ENCODE measurements around the gene PLEKHG4B. TPM values are rescaled to one million over a fixed set of nuclear protein-coding genes. Genes with fewer than 3 reads are reported as not detected.

Gene PLEKHG4B
- total RNA-seq, 1 experiment from 2014 or later, result 0.02 TPM

DNA sequence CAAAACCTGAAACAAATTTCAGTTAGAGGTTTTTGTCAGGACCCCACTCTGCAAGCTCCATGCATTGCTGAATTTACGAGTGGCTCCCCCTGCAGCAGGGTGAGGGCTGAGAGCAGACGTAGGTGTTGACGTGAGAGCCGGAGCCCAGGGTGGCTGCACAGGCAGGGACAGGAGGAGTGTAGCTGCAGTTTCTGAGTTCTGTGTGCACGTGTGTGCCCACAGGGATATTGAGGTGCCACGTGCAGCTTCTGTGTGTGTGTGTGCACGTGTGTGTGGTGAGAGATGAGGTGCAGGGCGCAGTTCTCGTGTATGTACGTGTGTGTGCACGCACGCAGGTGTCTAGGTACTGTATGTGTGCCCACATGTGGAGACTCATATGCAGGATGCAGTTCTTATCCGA, 14.6 kb downstream of the PLEKHG4B start:
- RAD21 ChIA-PET (ENCODE audit: low non-redundant PET in 1 of 2, low total read pairs in 2 of 2, uncharacterized antibody in 2 of 2, unreplicated experiment in 2 of 2), result no interaction called here
- peaks cover 41% of the 10 kb centered on the region for H3K27me3 ChIP-seq (ENCODE audit: insufficient read depth, low read length)
- no TSS peak for BruUV-seq (replicated peaks)
- H3K4me3 ChIP-seq (replicated peaks in 1 of 2; ENCODE audit: low read depth in 1 of 2, low read length in 2 of 2), result no peak overlapping the region
- H3K79me2 ChIP-seq (ENCODE audit: insufficient read depth, low read length), result no peaks in the 10 kb centered on the region
- no peak for DNase-seq (ENCODE audit: low read depth, low spot score)
- intact Hi-C loops (cut with micrococcal nuclease), result no loop called here
- no peak overlapping the region for H3K4me2 ChIP-seq (ENCODE audit: low read length)
- H3K9me2 ChIP-seq (ENCODE audit: insufficient read depth), result no peaks in the 10 kb centered on the region
- H4K20me1 ChIP-seq (ENCODE audit: insufficient read depth), result no peaks in the 10 kb centered on the region
- POLR2A ChIA-PET, result no interaction called here
- CTCF ChIA-PET, result no interaction called here
- no peak overlapping the region for H3K9ac ChIP-seq (ENCODE audit: low read length)
- no peaks in the 10 kb centered on the region for H3K4me1 ChIP-seq (ENCODE audit: control insufficient read depth in 1 of 2, insufficient read depth in 2 of 2, low read length in 2 of 2)
- H3K36me3 ChIP-seq (ENCODE audit: control insufficient read depth in 1 of 2, insufficient read depth in 2 of 2, low read length in 2 of 2), result no peaks in the 10 kb centered on the region
- ATAC-seq, result no peak
- no peaks in the 10 kb centered on the region for H3K9me3 ChIP-seq (ENCODE audit: control insufficient read depth in 1 of 2, insufficient read depth in 1 of 2, low read depth in 1 of 2, low read length in 2 of 2)
- H2AFZ ChIP-seq (ENCODE audit: low read depth, low read length, poor library complexity, severe bottlenecking), result no peak overlapping the region
- no peak overlapping the region for H3K27ac ChIP-seq (ENCODE audit: low read depth, low read length)
- TF ChIP-seq SP1 (IDR thresholded peaks at IDR 0.05; ENCODE audit: low read depth) (no peak), ELF1 (IDR thresholded peaks at IDR 0.05; ENCODE audit: borderline replicate concordance, low read depth) (no peak), TCF7L2 (IDR thresholded peaks at IDR 0.05; ENCODE audit: borderline replicate concordance, extremely low read depth, insufficient read depth, insufficient read length) (no peak), POLR2AphosphoS5 (IDR thresholded peaks at IDR 0.05; ENCODE audit: low read depth, low read length) (no peak), EZH2 (IDR thresholded peaks at IDR 0.05) (no peak)

- Histone ChIP-seq H3K9me2 (ENCODE audit: insufficient read depth) (no peaks in the 10 kb centered on the region), H3K4me2 (ENCODE audit: low read length) (no peak overlapping the region), H3K9ac (ENCODE audit: low read length) (no peak overlapping the region), H3K27ac (ENCODE audit: low read depth, low read length) (no peak overlapping the region), H3K4me3 (replicated peaks in 1 of 2; ENCODE audit: low read depth in 1 of 2, low read length in 2 of 2) (no peak overlapping the region), H3K4me1 (ENCODE audit: control insufficient read depth in 1 of 2, insufficient read depth in 2 of 2, low read length in 2 of 2) (no peaks in the 10 kb centered on the region), H4K20me1 (ENCODE audit: insufficient read depth) (no peaks in the 10 kb centered on the region), H3K36me3 (ENCODE audit: control insufficient read depth in 1 of 2, insufficient read depth in 2 of 2, low read length in 2 of 2) (no peaks in the 10 kb centered on the region), H3K27me3 (ENCODE audit: insufficient read depth, low read length) (peaks cover 36% of the 10 kb centered on the region; the same call in 1 of the 2 replicates), H3K79me2 (ENCODE audit: insufficient read depth, low read length) (no peaks in the 10 kb centered on the region), H2AFZ (ENCODE audit: low read depth, low read length, poor library complexity, severe bottlenecking) (no peak overlapping the region), H3K9me3 (ENCODE audit: control insufficient read depth in 1 of 2, insufficient read depth in 1 of 2, low read depth in 1 of 2, low read length in 2 of 2) (no peaks in the 10 kb centered on the region)
- ATAC-seq (no peak), DNase-seq (ENCODE audit: low read depth, low spot score) (no peak)
- ChIA-PET RAD21 (ENCODE audit: low non-redundant PET in 1 of 2, low total read pairs in 2 of 2, uncharacterized antibody in 2 of 2, unreplicated experiment in 2 of 2) (no interaction called here), POLR2A (no interaction called here), CTCF (no interaction called here)
- BruUV-seq (replicated peaks), result no TSS peak
- intact Hi-C loops (cut with micrococcal nuclease), result no loop called here
- TF ChIP-seq ZFX (IDR thresholded peaks at IDR 0.05) (no peak), MAX (IDR thresholded peaks at IDR 0.05) (no peak), RAD21 (IDR thresholded peaks at IDR 0.05; ENCODE audit: low read depth) (no peak), POLR2A (IDR thresholded peaks at IDR 0.05; ENCODE audit: borderline replicate concordance, extremely low read depth, insufficient read depth, insufficient read length) (no peak), ELF1 (IDR thresholded peaks at IDR 0.05; ENCODE audit: borderline replicate concordance, low read depth) (no peak), JUND (IDR thresholded peaks at IDR 0.05) (no peak), EGR1 (IDR thresholded peaks at IDR 0.05; ENCODE audit: low read depth) (no peak), CEBPB (IDR thresholded peaks at IDR 0.05; ENCODE audit: low read depth) (no peak), SRF (IDR thresholded peaks at IDR 0.05; ENCODE audit: low read depth) (no peak), CBX3 (IDR thresholded peaks at IDR 0.05; ENCODE audit: low read depth) (no peak), EZH2 (IDR thresholded peaks at IDR 0.05) (no peak), TCF7L2 (IDR thresholded peaks at IDR 0.05; ENCODE audit: borderline replicate concordance, extremely low read depth, insufficient read depth, insufficient read length) (no peak), EZH2phosphoT487 (IDR thresholded peaks at IDR 0.05; ENCODE audit: borderline replicate concordance) (no peak)
- TF ChIP-seq, protein P1, sequence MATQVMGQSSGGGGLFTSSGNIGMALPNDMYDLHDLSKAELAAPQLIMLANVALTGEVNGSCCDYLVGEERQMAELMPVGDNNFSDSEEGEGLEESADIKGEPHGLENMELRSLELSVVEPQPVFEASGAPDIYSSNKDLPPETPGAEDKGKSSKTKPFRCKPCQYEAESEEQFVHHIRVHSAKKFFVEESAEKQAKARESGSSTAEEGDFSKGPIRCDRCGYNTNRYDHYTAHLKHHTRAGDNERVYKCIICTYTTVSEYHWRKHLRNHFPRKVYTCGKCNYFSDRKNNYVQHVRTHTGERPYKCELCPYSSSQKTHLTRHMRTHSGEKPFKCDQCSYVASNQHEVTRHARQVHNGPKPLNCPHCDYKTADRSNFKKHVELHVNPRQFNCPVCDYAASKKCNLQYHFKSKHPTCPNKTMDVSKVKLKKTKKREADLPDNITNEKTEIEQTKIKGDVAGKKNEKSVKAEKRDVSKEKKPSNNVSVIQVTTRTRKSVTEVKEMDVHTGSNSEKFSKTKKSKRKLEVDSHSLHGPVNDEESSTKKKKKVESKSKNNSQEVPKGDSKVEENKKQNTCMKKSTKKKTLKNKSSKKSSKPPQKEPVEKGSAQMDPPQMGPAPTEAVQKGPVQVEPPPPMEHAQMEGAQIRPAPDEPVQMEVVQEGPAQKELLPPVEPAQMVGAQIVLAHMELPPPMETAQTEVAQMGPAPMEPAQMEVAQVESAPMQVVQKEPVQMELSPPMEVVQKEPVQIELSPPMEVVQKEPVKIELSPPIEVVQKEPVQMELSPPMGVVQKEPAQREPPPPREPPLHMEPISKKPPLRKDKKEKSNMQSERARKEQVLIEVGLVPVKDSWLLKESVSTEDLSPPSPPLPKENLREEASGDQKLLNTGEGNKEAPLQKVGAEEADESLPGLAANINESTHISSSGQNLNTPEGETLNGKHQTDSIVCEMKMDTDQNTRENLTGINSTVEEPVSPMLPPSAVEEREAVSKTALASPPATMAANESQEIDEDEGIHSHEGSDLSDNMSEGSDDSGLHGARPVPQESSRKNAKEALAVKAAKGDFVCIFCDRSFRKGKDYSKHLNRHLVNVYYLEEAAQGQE (IDR thresholded peaks at IDR 0.05; ENCODE audit: low read depth), result no peak
- TF ChIP-seq, protein P2, sequence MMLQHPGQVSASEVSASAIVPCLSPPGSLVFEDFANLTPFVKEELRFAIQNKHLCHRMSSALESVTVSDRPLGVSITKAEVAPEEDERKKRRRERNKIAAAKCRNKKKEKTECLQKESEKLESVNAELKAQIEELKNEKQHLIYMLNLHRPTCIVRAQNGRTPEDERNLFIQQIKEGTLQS (IDR thresholded peaks at IDR 0.05), result no peak
- TF ChIP-seq, protein P3, sequence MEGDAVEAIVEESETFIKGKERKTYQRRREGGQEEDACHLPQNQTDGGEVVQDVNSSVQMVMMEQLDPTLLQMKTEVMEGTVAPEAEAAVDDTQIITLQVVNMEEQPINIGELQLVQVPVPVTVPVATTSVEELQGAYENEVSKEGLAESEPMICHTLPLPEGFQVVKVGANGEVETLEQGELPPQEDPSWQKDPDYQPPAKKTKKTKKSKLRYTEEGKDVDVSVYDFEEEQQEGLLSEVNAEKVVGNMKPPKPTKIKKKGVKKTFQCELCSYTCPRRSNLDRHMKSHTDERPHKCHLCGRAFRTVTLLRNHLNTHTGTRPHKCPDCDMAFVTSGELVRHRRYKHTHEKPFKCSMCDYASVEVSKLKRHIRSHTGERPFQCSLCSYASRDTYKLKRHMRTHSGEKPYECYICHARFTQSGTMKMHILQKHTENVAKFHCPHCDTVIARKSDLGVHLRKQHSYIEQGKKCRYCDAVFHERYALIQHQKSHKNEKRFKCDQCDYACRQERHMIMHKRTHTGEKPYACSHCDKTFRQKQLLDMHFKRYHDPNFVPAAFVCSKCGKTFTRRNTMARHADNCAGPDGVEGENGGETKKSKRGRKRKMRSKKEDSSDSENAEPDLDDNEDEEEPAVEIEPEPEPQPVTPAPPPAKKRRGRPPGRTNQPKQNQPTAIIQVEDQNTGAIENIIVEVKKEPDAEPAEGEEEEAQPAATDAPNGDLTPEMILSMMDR (IDR thresholded peaks at IDR 0.05 in 2 of 3, conservative IDR thresholded peaks at IDR 0.05 in 1 of 3; ENCODE audit: borderline replicate concordance in 1 of 3, insufficient read depth in 1 of 3, low read depth in 2 of 3, low read length in 2 of 3), result no peak
Observed at GRCh38 chr5:107526-107925, 15.6 kb downstream of the PLEKHG4B start.

Data from HCT116 (cell line).